AG04449 (cell line): ENCODE data around the gene TEKT3.

ENCODE experiments used
- CTCF ChIA-PET: fragments of 350-600 bp; formaldehyde crosslinking; extraction: SDS; loops from one replicate; lab custom pipeline; 2021; ENCODE audit warnings: antibody characterized with exemption; lab: Yijun Ruan, JAX
- POLR2A ChIA-PET: fragments of 400-600, 350-600 bp; formaldehyde crosslinking; extraction: SDS; loops from one replicate; lab custom pipeline; 2020; ENCODE audit warnings: antibody characterized with exemption, inconsistent platforms; lab: Yijun Ruan, JAX
- DNase-seq: peaks from one replicate; pipeline ENCODE4 v3.0.0-alpha.2; 2010; ENCODE audit warnings: low read depth, low spot score
- H3K4me3 ChIP-seq: 2 replicates; pipeline ENCODE4 v1.5.1; 2011; ENCODE audit warnings: low read depth, mild to moderate bottlenecking, control low read depth, low read length
- TF ChIP-seq, protein P1 (sequence below): IDR thresholded peaks from one replicate; pipeline ENCODE4 v1.5.1; 2011; ENCODE audit warnings: mild to moderate bottlenecking, moderate library complexity, low read length, control low read depth, inconsistent platforms; ENCODE audit not compliant: insufficient read depth; ENCODE audit errors: missing control alignments

The TEKT3 gene

DNA sequence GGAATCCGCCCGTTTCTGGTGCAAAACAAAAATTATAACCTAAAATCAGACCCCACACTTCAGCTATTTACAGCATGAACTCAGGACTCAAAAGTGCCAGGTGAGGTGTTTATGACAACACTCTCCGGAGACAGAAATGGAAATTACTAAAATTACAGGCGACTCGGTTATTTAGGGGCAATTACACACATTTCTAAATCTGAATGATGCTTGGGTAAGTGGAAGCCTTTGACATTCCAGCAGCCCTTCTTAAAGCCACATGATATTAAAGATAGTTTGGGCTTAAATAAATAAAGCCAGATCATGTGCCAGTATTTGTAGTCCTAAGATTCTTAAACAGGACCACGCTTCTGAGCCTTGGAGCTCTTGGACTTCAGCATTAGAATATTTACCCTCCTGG lies 39.6 kb downstream of the TEKT3 start:
- POLR2A ChIA-PET: no interaction called here
- CTCF ChIA-PET: interaction anchor here (1.5 kb wide), 1 partner anchor 44 kb away, joined by 3 read pairs; no protein-coding TSS in a partner anchor
- TF ChIP-seq, protein P1, sequence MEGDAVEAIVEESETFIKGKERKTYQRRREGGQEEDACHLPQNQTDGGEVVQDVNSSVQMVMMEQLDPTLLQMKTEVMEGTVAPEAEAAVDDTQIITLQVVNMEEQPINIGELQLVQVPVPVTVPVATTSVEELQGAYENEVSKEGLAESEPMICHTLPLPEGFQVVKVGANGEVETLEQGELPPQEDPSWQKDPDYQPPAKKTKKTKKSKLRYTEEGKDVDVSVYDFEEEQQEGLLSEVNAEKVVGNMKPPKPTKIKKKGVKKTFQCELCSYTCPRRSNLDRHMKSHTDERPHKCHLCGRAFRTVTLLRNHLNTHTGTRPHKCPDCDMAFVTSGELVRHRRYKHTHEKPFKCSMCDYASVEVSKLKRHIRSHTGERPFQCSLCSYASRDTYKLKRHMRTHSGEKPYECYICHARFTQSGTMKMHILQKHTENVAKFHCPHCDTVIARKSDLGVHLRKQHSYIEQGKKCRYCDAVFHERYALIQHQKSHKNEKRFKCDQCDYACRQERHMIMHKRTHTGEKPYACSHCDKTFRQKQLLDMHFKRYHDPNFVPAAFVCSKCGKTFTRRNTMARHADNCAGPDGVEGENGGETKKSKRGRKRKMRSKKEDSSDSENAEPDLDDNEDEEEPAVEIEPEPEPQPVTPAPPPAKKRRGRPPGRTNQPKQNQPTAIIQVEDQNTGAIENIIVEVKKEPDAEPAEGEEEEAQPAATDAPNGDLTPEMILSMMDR: no peak
- no peak overlapping the region for H3K4me3 ChIP-seq
- DNase-seq: no peak

DNA sequence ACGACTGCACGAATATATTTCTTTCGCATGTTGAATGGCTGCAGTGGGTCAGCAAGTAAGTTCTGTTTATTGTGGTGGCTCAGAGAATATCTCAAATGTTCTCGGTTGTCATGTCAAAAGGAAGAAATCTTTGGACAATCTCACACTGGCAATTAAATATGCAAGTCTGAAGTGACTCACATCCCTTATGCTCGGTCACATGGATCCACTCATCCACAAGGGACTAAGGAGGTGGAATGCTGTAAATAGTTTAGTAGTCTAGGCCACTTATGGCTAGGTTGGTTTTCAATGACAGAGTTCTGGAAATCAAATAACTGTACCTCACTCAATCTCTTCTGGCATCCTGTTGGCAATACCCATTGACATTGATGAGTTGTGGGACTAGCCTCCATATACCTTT lies 43.2 kb downstream of the TEKT3 start:
- no peak overlapping the region for H3K4me3 ChIP-seq
- POLR2A ChIA-PET: no interaction called here
- CTCF ChIA-PET: no interaction called here
- DNase-seq: no peak
- TF ChIP-seq, protein P1: no peak

DNA sequence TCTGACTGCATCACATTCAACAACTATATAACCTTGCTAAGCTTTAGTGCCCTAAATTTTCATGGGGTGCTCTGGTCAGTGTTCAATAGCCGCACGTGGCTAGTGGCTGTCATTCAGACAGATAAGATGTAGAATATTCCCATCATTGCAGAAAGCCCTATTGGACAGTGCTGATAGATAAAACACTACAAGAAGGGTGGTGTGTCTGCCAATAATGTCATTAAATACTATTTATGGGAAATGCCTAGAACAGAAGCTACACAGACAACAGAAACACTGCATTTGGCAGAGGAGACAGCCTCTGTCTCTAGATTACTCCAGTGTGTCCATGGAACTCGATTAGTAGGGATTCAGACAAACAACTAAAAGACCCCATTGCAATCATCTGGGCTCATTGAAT lies 47.8 kb downstream of the TEKT3 start:
- no peak overlapping the region for H3K4me3 ChIP-seq
- DNase-seq: no peak
- CTCF ChIA-PET: no interaction called here
- POLR2A ChIA-PET: no interaction called here
- TF ChIP-seq, protein P1: no peak

DNA sequence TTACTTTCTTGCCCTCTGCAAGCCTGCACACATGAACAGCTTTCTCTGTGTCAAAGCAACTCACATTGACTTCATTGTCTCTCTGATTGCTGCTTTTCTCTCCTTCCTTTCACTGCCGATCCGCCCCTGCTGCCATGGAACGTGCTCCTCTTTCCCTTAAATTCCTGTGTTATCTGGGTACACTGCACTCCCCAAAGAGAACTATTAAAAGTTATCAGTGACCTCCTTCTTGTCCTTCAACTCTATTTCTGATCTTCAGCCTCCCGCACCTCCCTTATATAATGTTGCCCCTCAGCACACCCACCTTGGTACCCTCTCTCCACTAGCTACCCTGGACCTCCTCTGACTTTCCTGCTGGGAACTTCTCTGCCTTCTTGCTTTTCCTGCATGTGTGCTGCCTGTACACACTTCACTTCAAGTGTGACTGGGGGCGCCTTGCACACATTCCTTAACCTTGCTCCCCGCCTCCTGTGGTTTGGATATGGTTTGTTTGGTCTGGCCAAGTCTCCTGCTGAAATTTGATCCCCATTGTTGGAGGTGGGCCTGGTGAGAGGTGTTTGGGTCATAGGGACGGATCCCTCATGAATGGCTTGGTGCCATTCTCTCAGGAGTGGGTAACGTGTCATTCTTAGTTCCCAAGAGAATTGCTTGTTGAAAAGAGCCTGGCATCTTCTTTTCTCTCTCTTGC lies 49.6 kb downstream of the TEKT3 start:
- ChIA-PET POLR2A (interaction anchor here (0.5 kb wide), 1 partner anchor 113 kb away, joined by 4 read pairs; no protein-coding TSS in a partner anchor), CTCF (interaction anchor here (0.9 kb wide), 1 partner anchor 28 kb away, joined by 3 read pairs; no protein-coding TSS in a partner anchor)
- no peak overlapping the region for H3K4me3 ChIP-seq
- no peak for DNase-seq
- TF ChIP-seq, protein P1: no peak

DNA sequence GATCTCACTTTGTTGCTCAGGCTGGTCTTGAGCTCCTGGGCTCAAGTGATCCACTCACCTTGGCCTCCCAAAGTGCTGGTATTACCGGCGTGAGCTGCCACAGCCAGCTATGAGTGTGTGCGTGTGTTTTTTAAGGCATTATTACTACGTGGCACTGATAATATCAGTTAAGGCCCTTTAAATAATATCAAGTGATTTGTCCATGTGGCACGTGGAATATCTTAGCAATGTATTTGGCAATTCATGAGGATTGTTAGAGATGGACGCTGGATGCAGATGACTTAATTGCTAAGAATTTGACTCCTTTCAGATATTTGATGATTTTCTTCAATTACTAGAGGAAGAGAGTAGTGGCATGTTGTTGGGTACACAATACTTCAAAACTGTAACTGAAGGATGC lies 50.8 kb downstream of the TEKT3 start:
- no peak for DNase-seq
- CTCF ChIA-PET: no interaction called here
- H3K4me3 ChIP-seq: no peak overlapping the region
- POLR2A ChIA-PET: no interaction called here
- TF ChIP-seq, protein P1: no peak

DNA sequence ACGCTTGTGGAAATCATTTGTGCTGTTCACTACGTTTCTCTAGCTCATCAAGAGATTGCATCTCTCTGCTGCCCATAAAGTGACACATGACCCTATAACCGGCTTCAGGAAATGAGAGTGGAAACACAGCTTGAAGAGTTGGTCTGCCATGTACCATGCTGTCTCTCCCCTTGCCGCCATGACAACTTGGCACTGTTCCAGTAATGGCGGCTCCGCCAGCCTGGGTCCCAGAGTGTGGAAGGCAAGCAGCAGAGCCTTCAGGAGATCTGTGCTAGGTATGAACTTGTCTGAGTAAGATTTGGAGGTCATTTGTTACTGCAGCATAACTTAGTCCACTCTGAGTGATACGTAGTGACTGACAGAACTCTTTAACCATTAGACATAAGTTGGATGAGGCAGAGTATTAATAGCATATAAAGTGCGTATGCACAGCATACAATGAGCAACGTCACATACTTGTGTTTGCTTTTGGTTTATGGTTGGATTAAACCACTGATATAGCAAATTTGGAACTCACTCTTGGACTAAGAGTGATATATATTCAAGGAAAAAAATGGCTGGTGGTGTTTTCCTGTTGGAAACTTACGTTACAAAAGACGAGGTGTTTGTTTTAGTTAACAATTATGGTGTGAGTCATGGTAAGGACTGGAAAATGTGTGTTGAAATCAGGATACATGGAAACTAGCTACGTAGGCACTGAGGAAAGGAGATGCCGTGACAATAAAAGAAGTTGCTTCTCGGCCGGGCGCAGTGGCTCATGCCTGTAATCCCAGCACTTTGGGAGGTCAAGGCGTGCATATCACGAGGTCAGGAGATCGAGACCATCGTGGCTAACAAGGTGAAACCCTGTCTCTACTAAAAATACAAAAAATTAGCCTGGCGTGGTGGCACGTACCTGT lies 51.9 kb downstream of the TEKT3 start:
- POLR2A ChIA-PET: no interaction called here
- no peak for DNase-seq
- TF ChIP-seq, protein P1: no peak
- CTCF ChIA-PET: no interaction called here
- H3K4me3 ChIP-seq: no peak overlapping the region
